COLO668 (cell line): ENCODE data around the gene ADGRA1.

ENCODE experiments used
- DNase-seq: peaks from one replicate; lab custom pipeline; 2025; ENCODE audit not compliant: unreplicated experiment; lab: John Stamatoyannopoulos, UW

Gene ADGRA1

DNA sequence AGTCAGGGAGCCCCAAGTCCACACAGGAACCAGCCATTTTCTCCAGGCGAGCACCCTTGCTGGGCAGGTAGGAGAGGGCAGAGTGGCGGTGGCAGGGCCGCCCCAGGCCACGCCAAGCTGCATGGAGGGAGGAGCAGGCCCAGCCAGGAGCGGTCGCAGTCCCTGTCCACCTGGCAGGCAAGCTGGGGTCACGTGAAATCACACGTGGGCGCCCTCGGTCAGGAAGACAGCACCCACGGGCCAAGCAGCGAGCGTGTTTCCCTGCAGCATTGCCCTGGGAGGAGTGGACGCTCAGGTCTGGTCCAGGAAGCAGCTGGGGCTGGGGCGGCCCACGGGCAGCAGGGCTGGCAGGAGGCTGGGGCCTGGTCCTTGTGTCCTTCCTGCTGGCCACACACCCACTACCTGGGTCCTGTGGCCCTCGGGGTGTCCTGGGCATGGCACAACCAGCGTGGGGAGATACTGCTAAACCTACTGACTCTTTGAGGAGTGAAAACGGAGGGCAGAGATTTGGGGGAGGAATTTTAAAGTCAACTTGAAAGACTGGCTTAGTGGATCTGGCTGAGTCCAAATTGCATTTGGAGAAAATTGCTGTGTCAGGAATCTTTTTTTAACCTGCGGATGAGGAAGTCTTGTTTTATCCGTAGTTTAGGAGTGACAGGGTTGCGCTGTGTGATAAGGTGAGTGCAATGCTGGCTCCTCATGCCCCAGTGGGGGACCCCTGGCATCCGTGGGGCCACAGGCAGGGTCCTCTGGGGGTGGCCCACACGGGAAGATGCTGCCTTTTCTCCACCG lies 12.2 kb upstream of the ADGRA1 start:
- no peak for DNase-seq

DNA sequence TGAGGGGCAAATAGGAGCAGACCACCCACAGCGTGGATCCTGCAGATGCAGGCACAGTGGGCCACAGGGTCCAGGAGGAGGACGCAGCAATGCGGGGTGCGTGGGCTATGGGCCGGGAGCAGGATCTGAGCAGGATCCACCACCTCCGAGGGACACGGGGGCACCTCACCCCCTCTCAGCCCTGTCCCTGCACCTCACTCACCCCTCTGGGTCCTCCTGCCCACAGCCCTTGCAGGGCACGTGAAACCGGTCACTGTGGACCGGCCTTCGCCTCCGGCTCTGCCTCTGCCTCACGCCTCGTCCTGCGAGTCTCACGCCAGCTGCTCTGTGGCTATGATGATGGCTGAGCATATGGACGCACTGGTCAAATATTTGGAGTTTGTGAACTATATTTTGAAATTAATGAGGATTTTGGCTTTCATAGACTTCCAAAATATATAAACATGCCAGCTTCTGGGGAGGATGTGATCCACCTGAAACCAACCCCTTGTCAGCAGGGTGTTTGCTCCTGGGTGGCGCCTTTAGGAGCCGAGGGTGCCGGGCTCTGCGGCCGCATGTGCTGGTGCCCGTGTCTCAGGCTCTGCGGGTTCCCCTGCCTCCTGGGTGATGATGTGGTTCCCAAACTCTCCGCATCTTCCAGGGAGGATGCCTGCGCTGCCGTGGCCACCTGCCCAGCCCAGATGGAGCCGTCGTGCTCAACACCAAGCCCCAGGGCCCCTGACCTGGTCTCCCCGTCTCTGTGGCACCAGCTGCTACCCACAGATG lies 11.3 kb upstream of the ADGRA1 start:
- DNase-seq = no peak

- DNase-seq = no peak
These were observed 7.7 kb upstream of the ADGRA1 start for GRCh38 chr10:133079836-133080682.

- DNase-seq = no peak
These were observed 7.1 kb upstream of the ADGRA1 start for GRCh38 chr10:133080683-133081040.

DNA sequence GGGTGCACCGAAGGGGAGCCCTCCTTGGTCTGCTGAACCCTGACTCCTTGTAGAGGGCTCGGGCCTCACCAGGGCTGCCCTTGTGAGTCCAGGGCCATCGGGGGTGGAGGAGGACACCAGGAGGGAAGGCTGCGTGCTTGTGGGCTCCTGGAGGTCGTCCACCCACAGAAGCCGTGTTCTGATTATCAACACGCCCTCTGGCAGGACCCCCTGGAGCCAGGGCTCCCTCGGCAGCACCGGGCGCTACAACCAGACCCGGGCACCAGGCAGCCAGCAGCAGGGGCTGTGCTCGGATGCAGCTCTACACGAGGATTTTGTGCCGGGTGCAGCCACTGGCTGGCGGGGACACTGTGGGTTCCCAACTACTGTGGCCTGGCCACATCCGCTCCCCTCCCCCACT lies 6.1 kb upstream of the ADGRA1 start:
- DNase-seq = no peak

DNA sequence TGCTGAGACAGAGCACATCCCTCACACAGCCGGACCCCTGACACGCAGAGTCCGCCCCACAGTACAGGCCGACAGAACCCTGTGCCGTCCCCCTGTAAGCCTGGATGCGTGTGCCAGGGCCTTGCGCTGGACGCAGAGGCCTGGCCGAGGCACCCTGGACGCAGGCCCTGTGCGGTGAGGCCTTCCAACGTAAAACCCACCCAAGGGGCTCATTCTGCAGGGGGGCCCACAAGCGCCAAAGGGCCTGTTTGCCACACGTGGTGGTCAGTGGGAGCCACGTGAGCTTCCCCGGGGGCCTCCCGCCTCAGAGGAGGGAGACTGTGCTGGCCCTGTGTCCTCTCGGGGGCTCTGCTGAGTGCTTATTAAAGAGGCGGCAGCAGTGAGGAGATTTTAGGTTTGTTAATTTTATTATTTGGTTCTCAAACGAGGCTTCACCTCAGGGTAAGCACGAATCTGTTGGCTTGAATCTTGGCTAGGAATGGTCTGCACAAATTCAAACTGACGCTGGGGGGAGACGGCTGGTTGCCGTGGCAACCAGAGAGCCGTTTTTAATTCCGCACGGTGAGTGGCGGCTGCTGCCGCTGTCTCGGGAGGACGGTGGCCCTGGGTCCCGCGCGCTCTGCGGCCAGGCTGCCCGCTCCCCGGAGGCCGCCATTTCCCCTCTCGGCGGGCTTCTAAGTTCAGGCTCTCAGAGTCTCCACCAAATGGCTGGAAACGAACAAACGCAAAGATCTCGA lies 4.9 kb upstream of the ADGRA1 start:
- no peak for DNase-seq

DNA sequence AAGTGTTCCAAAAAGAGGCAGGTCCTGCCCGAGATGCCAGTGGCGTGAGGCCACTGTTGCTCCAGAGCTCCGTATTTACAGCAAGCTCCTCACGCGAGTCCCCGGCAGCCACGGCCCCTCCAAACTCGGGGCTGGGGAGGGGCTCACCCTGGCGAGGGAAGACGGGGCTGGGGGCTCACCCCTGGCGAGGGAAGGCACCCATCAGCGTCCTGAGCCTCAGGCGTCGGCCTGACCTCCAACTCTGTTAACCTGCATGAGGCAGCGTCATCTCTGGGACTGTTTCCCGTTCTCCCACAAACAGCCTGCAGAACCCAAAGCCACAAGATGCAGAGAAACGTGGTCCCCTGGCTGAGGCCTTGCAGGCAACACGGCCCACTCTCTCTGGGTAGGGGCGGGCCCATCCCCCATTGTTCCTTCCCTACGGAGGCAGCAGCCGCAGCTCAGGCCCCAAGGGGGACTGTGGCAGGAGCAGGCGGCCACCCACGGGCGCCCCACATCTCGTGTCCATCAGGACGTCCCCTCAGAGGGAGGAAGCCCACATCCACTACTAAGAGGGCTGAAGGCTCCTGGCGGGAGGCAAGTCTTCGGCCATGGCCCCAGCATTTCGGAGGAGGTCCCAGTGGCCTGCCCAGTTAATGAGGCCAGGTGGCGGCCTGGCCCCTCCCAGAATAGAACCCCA lies 4.2 kb upstream of the ADGRA1 start:
- no peak for DNase-seq

DNA sequence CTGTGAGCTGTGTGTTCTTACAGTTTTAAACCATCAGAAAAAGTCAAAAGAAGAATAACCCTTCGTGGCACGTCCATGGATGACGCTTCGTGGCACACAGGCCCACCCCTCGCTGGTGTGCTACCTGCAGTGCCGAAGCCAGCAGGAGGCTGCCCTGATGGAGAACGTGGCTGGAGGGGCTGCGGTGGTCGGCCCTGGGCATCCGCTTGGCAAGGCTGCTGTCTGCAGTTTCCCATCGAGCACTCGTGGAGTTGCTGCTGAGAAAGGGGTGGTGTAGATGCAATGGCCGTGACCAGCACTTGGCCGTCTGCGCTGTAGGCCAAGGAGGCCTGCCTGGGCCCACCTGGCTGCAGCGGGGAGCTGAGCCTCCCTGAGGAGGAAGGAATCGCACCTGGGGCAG lies 3.2 kb upstream of the ADGRA1 start:
- DNase-seq = no peak

DNA sequence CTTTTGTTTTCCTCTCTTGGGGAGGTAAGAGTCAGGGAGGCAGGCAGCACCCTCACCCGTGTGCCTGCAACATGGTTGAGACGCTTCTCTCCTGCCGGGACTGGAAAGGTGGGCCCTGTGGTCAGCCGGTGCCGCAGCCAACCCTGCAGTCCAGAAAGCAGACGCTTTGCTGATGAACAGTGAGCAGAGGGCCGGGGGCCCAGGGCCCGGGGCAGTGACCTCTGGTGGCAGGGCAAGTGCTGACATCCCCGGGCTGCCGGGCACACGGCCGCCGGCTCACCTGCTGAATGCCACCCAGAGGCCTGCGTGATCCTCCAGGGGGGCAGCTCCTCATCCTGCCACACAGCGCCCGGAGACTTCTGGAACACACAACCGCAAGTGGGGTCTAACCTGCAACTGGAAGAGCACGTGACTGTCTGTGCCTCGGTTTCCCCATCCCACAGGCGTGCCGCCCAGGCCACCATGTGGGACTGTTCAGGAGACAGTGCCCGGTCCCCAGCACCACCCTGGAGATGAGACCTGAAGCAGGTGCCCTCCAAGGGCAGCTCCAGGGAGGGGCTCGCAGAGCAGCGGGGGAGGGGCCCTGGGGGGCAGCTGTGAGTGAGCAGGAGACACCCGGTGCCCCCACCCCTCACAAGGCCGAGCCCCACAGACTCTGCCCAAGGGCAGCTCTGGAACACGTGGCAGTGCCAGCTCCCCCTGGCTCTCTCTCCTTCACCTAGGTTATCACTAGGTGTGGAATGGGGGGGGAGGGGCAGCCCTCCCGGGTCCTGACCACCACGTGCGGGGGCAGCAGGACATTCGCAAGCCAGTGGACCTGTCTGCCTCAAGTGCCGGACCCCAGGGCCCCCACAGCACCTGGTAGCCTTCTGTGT lies 2.2 kb upstream of the ADGRA1 start:
- DNase-seq = no peak

GRCh38 chr10:133086247-133086646 lies 1.5 kb upstream of the ADGRA1 start:
- no peak for DNase-seq

DNA sequence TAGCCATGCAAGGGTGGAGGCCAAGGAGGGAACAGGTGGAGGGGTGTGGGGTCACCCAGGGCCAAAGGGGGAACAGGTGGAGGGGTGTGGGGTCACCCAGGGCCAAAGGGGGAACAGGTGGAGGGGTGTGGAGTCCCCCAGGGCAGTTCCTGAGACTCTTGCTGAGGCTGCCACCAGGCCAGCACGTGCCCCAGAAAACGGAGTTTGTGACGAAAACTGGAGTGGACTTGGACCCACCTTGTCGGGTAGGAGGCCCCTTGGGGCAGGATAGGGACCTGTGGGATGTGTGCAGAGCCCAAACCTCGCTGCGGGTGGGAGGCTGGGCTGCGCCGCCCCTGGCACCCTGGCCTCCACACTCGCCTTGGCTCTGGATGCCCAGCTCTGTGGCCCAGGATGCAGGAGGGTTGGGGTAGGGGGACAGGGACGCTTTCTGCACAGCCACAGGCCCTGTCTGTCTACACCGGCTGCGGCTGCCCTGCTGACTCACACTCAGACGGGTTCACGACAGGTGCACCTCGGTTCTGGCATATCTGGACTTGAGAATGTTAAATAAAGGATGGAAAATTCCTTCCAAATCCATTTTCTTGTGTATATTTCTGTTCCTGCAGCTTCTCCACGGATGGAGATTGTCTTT lies 562 bp upstream of the ADGRA1 start:
- DNase-seq = peak; percentile 2

- no peak for DNase-seq
These were observed 643 bp downstream of the ADGRA1 start for GRCh38 chr10:133088179-133088955.

DNA sequence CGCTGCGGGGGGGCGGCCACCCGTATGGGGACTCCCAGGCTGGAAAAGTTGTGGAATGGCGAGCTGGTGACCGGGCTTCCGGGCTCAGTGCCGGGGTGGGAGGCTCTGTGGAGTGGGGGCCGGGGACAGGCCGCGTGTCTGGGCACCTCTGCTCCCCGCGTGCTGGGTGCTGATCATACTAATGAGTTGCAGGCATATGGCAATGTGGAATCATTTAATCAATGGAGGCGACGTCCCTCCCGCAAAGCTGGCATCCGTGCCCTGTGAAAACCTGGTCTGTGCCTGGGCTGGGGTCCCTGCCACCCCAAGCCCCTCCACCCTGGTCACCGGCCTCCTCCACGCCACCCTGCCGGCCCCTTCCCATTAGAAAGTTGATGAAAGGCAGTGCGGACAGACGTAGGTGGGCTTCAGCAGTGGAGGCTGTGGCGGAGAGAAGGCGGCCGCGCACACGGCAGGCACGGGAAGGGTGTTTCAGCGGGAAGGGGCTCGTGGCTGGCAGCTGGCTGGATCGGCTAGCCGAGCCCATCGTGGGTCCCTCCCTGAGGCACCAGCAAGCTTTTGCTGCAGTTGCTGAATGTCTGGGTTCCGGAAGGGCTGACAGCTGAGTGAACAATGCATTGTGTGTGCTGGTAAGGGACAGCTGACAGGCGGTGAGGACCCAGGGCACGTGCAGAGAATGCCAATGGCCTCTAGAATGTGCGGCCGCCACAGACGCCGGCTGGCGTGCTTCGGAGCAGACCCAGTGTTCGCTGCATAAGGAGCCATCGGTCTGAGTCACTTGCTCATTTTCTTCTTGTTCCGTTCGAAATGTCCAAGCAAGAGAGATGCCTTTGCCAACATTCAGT lies 1.5 kb downstream of the ADGRA1 start:
- peak; percentile 11 for DNase-seq

DNA sequence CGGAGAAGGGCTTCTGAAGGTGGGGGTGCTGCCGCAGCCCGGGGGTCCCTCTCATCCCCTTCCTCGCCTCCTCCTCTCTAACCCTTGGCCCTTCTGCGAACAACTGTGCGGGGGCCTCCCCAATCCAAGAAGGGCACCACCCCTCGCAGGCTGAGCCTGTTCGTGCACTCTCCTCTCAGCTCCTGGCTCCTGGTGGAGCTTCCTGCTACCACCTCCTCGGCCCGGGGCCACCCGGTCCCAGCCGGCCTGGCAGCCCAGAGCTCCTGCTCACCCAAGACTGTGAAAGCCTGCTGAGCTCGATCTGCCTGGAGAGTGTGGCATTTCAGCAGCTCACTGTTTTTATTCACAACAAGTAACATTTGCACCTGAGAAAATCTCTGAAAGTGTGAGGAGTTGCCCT lies 2.4 kb downstream of the ADGRA1 start:
- DNase-seq = no peak

- DNase-seq = no peak
These were observed 2.9 kb downstream of the ADGRA1 start for GRCh38 chr10:133090654-133091053.

DNA sequence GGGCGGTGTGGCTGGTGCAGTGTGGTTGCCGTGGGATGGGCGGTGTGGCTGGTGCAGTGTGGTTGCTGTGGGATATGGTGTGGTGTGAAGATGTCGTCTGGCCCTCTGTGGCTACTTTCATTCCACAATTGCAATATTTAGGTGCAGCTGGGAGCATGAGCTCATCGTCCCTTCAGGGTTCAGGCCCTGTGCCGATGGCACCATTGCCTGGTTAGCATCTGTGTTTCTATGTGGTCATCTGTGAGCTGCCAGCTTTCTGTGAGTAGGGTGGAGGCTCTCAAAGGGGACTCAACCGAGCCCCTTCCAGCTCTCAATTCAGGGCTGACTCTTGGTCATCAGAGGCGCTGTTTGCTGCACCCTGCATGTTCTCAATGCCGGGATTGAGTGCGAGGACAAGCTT lies 3.6 kb downstream of the ADGRA1 start:
- DNase-seq = no peak

DNA sequence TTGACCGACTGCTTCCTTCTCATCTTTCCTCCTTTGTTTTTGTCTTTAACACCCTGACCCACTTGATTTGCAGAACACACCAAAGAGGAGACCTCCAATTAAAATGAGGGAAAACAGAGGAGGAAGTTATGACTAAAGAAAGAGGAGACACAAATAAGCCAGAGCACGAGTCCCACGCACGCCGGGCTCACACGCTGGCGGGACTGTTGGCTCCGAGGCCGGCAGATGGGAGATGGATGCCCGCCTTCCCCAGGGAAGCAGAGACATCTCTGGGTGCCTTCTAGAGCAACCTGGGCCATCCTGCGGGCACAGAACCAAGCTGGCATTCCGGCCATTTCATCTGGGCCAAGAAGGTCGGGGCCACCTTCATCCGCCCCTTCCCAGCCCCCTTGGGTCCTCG lies 5.6 kb downstream of the ADGRA1 start:
- DNase-seq = no peak
